ENCODE results near the gene OR10X1. TPM values are rescaled to one million over a fixed set of nuclear protein-coding genes. Genes with fewer than 3 reads are reported as not detected.

OR10X1 gene
- total and polyA plus RNA-seq, 5 experiments from 2014 or later = not detected

- Mint-ChIP-seq H3K4me1 (no peaks in the 10 kb centered on the region), H3K27ac (no peak within 1 kb of the TSS), H3K4me3 (no peak within 1 kb of the TSS), H3K9me3 (no peaks in the 10 kb centered on the region), H3K36me3 (no peaks in the 10 kb centered on the region), H3K27me3 (peaks cover 4 to 35% (median 6%) of the 10 kb centered on the region in 5 donors)
- no peak for DNase-seq
- no peak for ATAC-seq
- POLR2A ChIA-PET = no interaction called here
Observed at GRCh38 chr1:158554352-158554751, 25.3 kb downstream of the OR10X1 start, which contains the start of gene OR6Y1. TSS of gene OR6Y1 (minus strand) at chr1:158554405. CDS start at chr1:158548105, 6,300 bp downstream.

GRCh38 chr1:158552296-158552695, 27.4 kb downstream of the OR10X1 start:
- no peaks in the 10 kb centered on the region for H3K9me3 Mint-ChIP-seq
- peaks cover 11 to 45% (median 13%) of the 10 kb centered on the region in 5 donors for H3K27me3 Mint-ChIP-seq
- H3K4me1 Mint-ChIP-seq = no peaks in the 10 kb centered on the region
- POLR2A ChIA-PET = no interaction called here
- no peak overlapping the region for H3K27ac Mint-ChIP-seq
- no peak for ATAC-seq
- no peak overlapping the region for H3K4me3 Mint-ChIP-seq
- H3K36me3 Mint-ChIP-seq = no peaks in the 10 kb centered on the region
- no peak for DNase-seq

GRCh38 chr1:158547533-158547932, 32.2 kb downstream of the OR10X1 start:
- H3K4me1 Mint-ChIP-seq = no peaks in the 10 kb centered on the region
- H3K27me3 Mint-ChIP-seq = peaks cover 14 to 38% (median 17%) of the 10 kb centered on the region in 5 donors
- H3K36me3 Mint-ChIP-seq = no peaks in the 10 kb centered on the region
- peaks cover 0 to 2% (median 0%) of the 10 kb centered on the region in 9 donors for H3K9me3 Mint-ChIP-seq
- no peak overlapping the region for H3K4me3 Mint-ChIP-seq
- ATAC-seq (no peak), DNase-seq (no peak)
- H3K27ac Mint-ChIP-seq = no peak overlapping the region
- POLR2A ChIA-PET = no interaction called here

- H3K4me3 Mint-ChIP-seq = no peak overlapping the region
- no peak for ATAC-seq
- POLR2A ChIA-PET = no interaction called here
- H3K9me3 Mint-ChIP-seq = no peaks in the 10 kb centered on the region
- no peaks in the 10 kb centered on the region for H3K36me3 Mint-ChIP-seq
- no peak overlapping the region for H3K27ac Mint-ChIP-seq
- peaks cover 0 to 4% (median 0%) of the 10 kb centered on the region in 5 donors for H3K27me3 Mint-ChIP-seq
- no peak for DNase-seq
- H3K4me1 Mint-ChIP-seq = no peaks in the 10 kb centered on the region
Observed at GRCh38 chr1:158537609-158538008, 42.1 kb downstream of the OR10X1 start.

DNA sequence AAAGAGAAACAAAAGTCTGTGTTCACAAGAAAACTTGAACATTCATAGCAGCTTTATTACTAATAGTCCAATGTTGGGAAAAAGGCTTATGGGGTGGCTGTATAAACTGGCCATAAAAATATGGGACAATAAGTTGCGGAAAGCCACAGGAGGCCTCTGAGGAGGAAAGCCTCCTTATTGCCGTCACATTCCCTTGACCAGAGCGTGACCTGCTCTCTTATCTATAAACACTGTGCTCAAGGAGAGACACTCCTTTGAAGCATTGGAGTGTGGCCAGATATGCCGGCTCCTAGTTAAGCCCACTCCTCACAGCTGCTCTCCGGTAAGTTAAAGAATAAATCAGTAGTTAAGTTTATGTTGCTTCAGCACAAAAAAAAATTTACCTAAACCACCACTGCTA, 45.2 kb downstream of the OR10X1 start:
- Mint-ChIP-seq H3K9me3 (peaks cover 0 to 2% (median 0%) of the 10 kb centered on the region in 9 donors), H3K4me1 (no peaks in the 10 kb centered on the region), H3K27me3 (peaks cover 0 to 13% (median 4%) of the 10 kb centered on the region in 5 donors), H3K36me3 (no peaks in the 10 kb centered on the region), H3K4me3 (no peak overlapping the region), H3K27ac (no peak overlapping the region)
- ATAC-seq = no peak
- POLR2A ChIA-PET = no interaction called here
- no peak for DNase-seq

Other genes starting within 250 kb of the OR10X1 start
- gene CD1B, start 248.4 kb downstream of the OR10X1 start, total RNA-seq = not detected
- gene CD1B, start 248.4 kb downstream of the OR10X1 start, polyA plus RNA-seq = not detected
- gene CD1E, start 226.0 kb downstream of the OR10X1 start, total RNA-seq = not detected
- not detected for gene CD1E, start 226.0 kb downstream of the OR10X1 start, polyA plus RNA-seq
- gene OR10T2, start 180.4 kb downstream of the OR10X1 start, total RNA-seq = not detected
- not detected for gene OR10T2, start 180.4 kb downstream of the OR10X1 start, polyA plus RNA-seq
- gene OR10K2, start 153.7 kb downstream of the OR10X1 start, total RNA-seq = not detected
- not detected for gene OR10K2, start 153.7 kb downstream of the OR10X1 start, polyA plus RNA-seq
- not detected for gene OR10K1, start 118.1 kb downstream of the OR10X1 start, total RNA-seq
- gene OR10K1, start 118.1 kb downstream of the OR10X1 start, polyA plus RNA-seq = not detected
- not detected for gene OR10R2, start 107.7 kb downstream of the OR10X1 start, total RNA-seq
- not detected for gene OR10R2, start 107.7 kb downstream of the OR10X1 start, polyA plus RNA-seq
- gene OR6Y1, start 25.5 kb downstream of the OR10X1 start, total RNA-seq = not detected
- not detected for gene OR6Y1, start 25.5 kb downstream of the OR10X1 start, polyA plus RNA-seq
- not detected for gene OR6P1, start 9.3 kb downstream of the OR10X1 start, total RNA-seq
- gene OR6P1, start 9.3 kb downstream of the OR10X1 start, polyA plus RNA-seq = not detected
- gene OR10Z1, start 25.4 kb upstream of the OR10X1 start, total RNA-seq = not detected
- gene OR10Z1, start 25.4 kb upstream of the OR10X1 start, polyA plus RNA-seq = not detected
- not detected for gene SPTA1, start 106.8 kb upstream of the OR10X1 start, total RNA-seq
- not detected for gene SPTA1, start 106.8 kb upstream of the OR10X1 start, polyA plus RNA-seq
- not detected for gene OR6K2, start 120.8 kb upstream of the OR10X1 start, total RNA-seq
- gene OR6K2, start 120.8 kb upstream of the OR10X1 start, polyA plus RNA-seq = not detected
- not detected for gene OR6K3, start 140.8 kb upstream of the OR10X1 start, total RNA-seq
- not detected for gene OR6K3, start 140.8 kb upstream of the OR10X1 start, polyA plus RNA-seq
- gene OR6K6, start 174.8 kb upstream of the OR10X1 start, total RNA-seq = not detected
- gene OR6K6, start 174.8 kb upstream of the OR10X1 start, polyA plus RNA-seq = not detected
- gene OR6N1, start 192.3 kb upstream of the OR10X1 start, total RNA-seq = not detected
- not detected for gene OR6N1, start 192.3 kb upstream of the OR10X1 start, polyA plus RNA-seq
- gene OR6N2, start 201.3 kb upstream of the OR10X1 start, total RNA-seq = not detected
- not detected for gene OR6N2, start 201.3 kb upstream of the OR10X1 start, polyA plus RNA-seq

Measured in naive thymus-derived CD8-positive, alpha-beta T cell (primary cell).